ENCODE measurements around the gene BATF. TPM values are rescaled to one million over a fixed set of nuclear protein-coding genes. Genes with fewer than 3 reads are reported as not detected.

The BATF gene
- total and polyA plus RNA-seq, 2 of the 8 experiments (the other 6 are each of a cell fraction or from before 2014, with no cell fraction given) = not detected

GRCh38 chr14:75520852-75521251 is 1.4 kb upstream of the BATF start:
- Histone ChIP-seq H3K79me1 (ENCODE audit: low read depth, low read length) (no peaks in the 10 kb centered on the region), H3K4me1 (replicated peaks in 1 of 4; ENCODE audit: control insufficient read depth in 3 of 4, insufficient read depth in 4 of 4, low read length in 3 of 4) (no peaks in the 10 kb centered on the region; a peak in 1 of 7 replicates), H2BK20ac (ENCODE audit: low read length) (no peak overlapping the region), H3K9me3 (ENCODE audit: insufficient read depth in 2 of 2, low read depth in 1 of 2, low read length in 1 of 2) (no peaks in the 10 kb centered on the region), H2AFZ (ENCODE audit: low read length) (no peak overlapping the region), H4K91ac (replicated peaks; ENCODE audit: insufficient read length, low read length) (no peak overlapping the region), H4K8ac (ENCODE audit: extremely low read depth, insufficient read depth, low read length) (no peak overlapping the region), H3K4me2 (ENCODE audit: insufficient read depth in 1 of 2, low read depth in 2 of 2, low read length in 2 of 2) (no peak overlapping the region), H2BK120ac (replicated peaks; ENCODE audit: low read depth, low read length) (no peak overlapping the region), H4K5ac (ENCODE audit: insufficient read length, low read depth, low read length) (no peak overlapping the region), H3K27ac (ENCODE audit: low read depth, low read length) (no peak overlapping the region), H3K27me3 (replicated peaks in 1 of 4; ENCODE audit: control insufficient read depth in 3 of 4, extremely low read depth in 1 of 4, insufficient read depth in 3 of 4, low read length in 3 of 4) (no peaks in the 10 kb centered on the region), H2BK12ac (ENCODE audit: low read depth, low read length) (no peak overlapping the region), H3K4me3 (ENCODE audit: extremely low read depth in 1 of 4, insufficient read depth in 2 of 4, low read depth in 3 of 4, low read length in 4 of 4) (no peak overlapping the region), H3K79me2 (ENCODE audit: control insufficient read depth in 1 of 2, insufficient read depth in 2 of 2, low read length in 2 of 2) (no peaks in the 10 kb centered on the region), H2AK5ac (ENCODE audit: low read depth, low read length) (no peak overlapping the region), H2BK15ac (ENCODE audit: low read length) (no peak overlapping the region), H3K56ac (replicated peaks; ENCODE audit: insufficient read length, low read depth, low read length) (no peak overlapping the region), H3K4ac (replicated peaks; ENCODE audit: insufficient read length, low read depth, low read length) (no peak overlapping the region), H3K9ac (replicated peaks in 1 of 4; ENCODE audit: extremely low read depth in 1 of 4, low read depth in 3 of 4, low read length in 3 of 4) (no peak overlapping the region), H3K23ac (ENCODE audit: insufficient read length) (no peak overlapping the region), H4K20me1 (replicated peaks in 1 of 2; ENCODE audit: control insufficient read depth in 1 of 2, insufficient read depth in 2 of 2, low read length in 2 of 2) (no peaks in the 10 kb centered on the region), H2BK5ac (ENCODE audit: low read depth, low read length) (no peak overlapping the region), H3K14ac (ENCODE audit: insufficient read length) (no peak overlapping the region), H3K36me3 (ENCODE audit: control insufficient read depth in 2 of 4, insufficient read depth in 4 of 4, low read length in 3 of 4) (no peaks in the 10 kb centered on the region), H3K23me2 (ENCODE audit: low read depth, low read length) (no peaks in the 10 kb centered on the region), H3K18ac (ENCODE audit: extremely low read depth, low read length) (no peak overlapping the region)
- POLR2A ChIA-PET (ENCODE audit: partially characterized antibody) = interaction anchor here (1.0 kb wide), 1 partner anchor 8 kb away, joined by 3 read pairs; no protein-coding TSS in a partner anchor
- no peak for DNase-seq (ENCODE audit: low read depth in 1 of 2, low spot score in 2 of 2)
- CTCF ChIA-PET (ENCODE audit: partially characterized antibody) = interaction anchor here (0.7 to 11.7 kb wide), 5 partner anchors 9 to 134 kb away, joined by 3 to 135 read pairs (median 4); no protein-coding TSS in a partner anchor
- 86% methylated on average over 3 of the region's 3 CpGs; no CpG with 5 or more reads in 1 of the 2 experiments for WGBS, 2 experiments (ENCODE audit: extremely low coverage in 1 of 2, insufficient coverage in 1 of 2, insufficient read length in 1 of 2, insufficient replicate concordance in 2 of 2, low coverage in 1 of 2, low lambda C conversion rate in 2 of 2, missing lambda C conversion rate in 1 of 2)
- no peak for FAIRE-seq
- TF ChIP-seq CTCF (IDR thresholded peaks at IDR 0.05; ENCODE audit: control extremely low read depth in 1 of 3, insufficient read depth in 1 of 3, low read depth in 1 of 3, low read length in 3 of 3) (no peak), TBP (IDR thresholded peaks at IDR 0.05; ENCODE audit: low read depth, low read length) (no peak), CEBPB (IDR thresholded peaks at IDR 0.05; ENCODE audit: low read depth, low read length) (no peak), POU5F1 (IDR thresholded peaks at IDR 0.05; ENCODE audit: low read depth, low read length) (no peak), FOSL1 (IDR thresholded peaks at IDR 0.05; ENCODE audit: insufficient read depth, low read depth, low read length) (no peak), POLR2AphosphoS5 (IDR thresholded peaks at IDR 0.05; ENCODE audit: low read depth, low read length) (no peak), SAP30 (IDR thresholded peaks at IDR 0.05; ENCODE audit: insufficient read depth, insufficient replicate concordance, low read length) (no peak), SP2 (IDR thresholded peaks at IDR 0.05; ENCODE audit: low read length) (no peak), JUN (IDR thresholded peaks at IDR 0.05; ENCODE audit: low read depth, low read length) (no peak), JUND (IDR thresholded peaks at IDR 0.05; ENCODE audit: low read length) (no peak), GABPA (IDR thresholded peaks at IDR 0.05; ENCODE audit: borderline replicate concordance, insufficient read depth, low read length) (no peak), SUZ12 (IDR thresholded peaks at IDR 0.05; ENCODE audit: low read length) (no peak), POLR2A (IDR thresholded peaks at IDR 0.05; ENCODE audit: control extremely low read depth in 1 of 2, low read depth in 2 of 2, low read length in 2 of 2) (no peak)

All from H1 (cell line).